Fibroblast of lung (primary cell): ENCODE results near the gene KIF26B. TPM values are rescaled to one million over a fixed set of nuclear protein-coding genes. Genes with fewer than 3 reads are reported as not detected.

Experiments
- DNase-seq, 2 donors: peaks; one replicate each; pipeline versions ENCODE4 v3.0.0 to v3.0.0-alpha.2; 2010; ENCODE audit warnings: low read depth in 2 of 2
- H2AFZ ChIP-seq: 2 replicates; pipeline ENCODE4 v1.5.1; 2012; ENCODE audit warnings: low read length, control low read depth, inconsistent platforms
- H3K27ac ChIP-seq: 2 replicates; pipeline ENCODE4 v1.5.1; 2011; ENCODE audit warnings: low read length, control low read depth; ENCODE audit not compliant: insufficient read depth
- H3K27me3 ChIP-seq: 2 replicates; pipeline ENCODE4 v1.5.1; 2011; ENCODE audit warnings: mild to moderate bottlenecking, low read length; ENCODE audit not compliant: control insufficient read depth, insufficient read depth
- H3K36me3 ChIP-seq: 2 replicates; pipeline ENCODE4 v1.5.1; 2011; ENCODE audit warnings: low read length; ENCODE audit not compliant: control insufficient read depth, insufficient read depth
- H3K4me1 ChIP-seq: 2 replicates; pipeline ENCODE4 v1.5.1; 2011; ENCODE audit warnings: low read length; ENCODE audit not compliant: control insufficient read depth, insufficient read depth; ENCODE audit errors: extremely low read depth
- H3K4me2 ChIP-seq: 2 replicates; pipeline ENCODE4 v1.5.1; 2011; ENCODE audit warnings: low read length, control low read depth; ENCODE audit not compliant: insufficient read depth; ENCODE audit errors: extremely low read depth
- H3K4me3 ChIP-seq, 4 experiments: fragments of 200-600 bp in 1 of 4; sonication (generic) in 1 of 4; replicated peaks in 1 of 4; 2 replicates each; pipeline ENCODE4 v1.5.1; 2011 to 2016; ENCODE audit warnings: low read length in 4 of 4, low read depth in 3 of 4, mild to moderate bottlenecking in 3 of 4, control low read depth in 2 of 4, inconsistent platforms in 1 of 4, mixed read lengths in 1 of 4; ENCODE audit not compliant: insufficient read depth in 1 of 4; ENCODE audit errors: control extremely low read depth in 1 of 4
- H3K79me2 ChIP-seq: 2 replicates; pipeline ENCODE4 v1.5.1; 2012; ENCODE audit warnings: mild to moderate bottlenecking, low read length, inconsistent platforms; ENCODE audit not compliant: control insufficient read depth, insufficient read depth
- H3K9ac ChIP-seq: 2 replicates; pipeline ENCODE4 v1.5.1; 2011; ENCODE audit warnings: mild to moderate bottlenecking, low read length, control low read depth; ENCODE audit not compliant: insufficient read depth
- H3K9me3 ChIP-seq: 2 replicates; pipeline ENCODE4 v1.5.1; 2012; ENCODE audit warnings: low read depth, low read length; ENCODE audit not compliant: control insufficient read depth, insufficient read depth
- H4K20me1 ChIP-seq: 2 replicates; pipeline ENCODE4 v1.5.1; 2011; ENCODE audit warnings: low read length; ENCODE audit not compliant: control insufficient read depth, insufficient read depth; ENCODE audit errors: extremely low read depth
- CTCF ChIP-seq, 2 donors: IDR thresholded peaks in 1 of 2; conservative IDR thresholded peaks in 1 of 2; 1 replicate in 1 of 2; 2 replicates in 1 of 2; pipeline ENCODE4 v1.5.1; 2011 to 2012; ENCODE audit warnings: low read length in 2 of 2, control low read depth in 1 of 2, inconsistent platforms in 1 of 2, low read depth in 1 of 2, mild to moderate bottlenecking in 1 of 2
- EZH2 ChIP-seq: IDR thresholded peaks from 2 replicates; pipeline ENCODE4 v1.5.1; 2012; ENCODE audit warnings: low read length, control low read depth, mild to moderate bottlenecking; ENCODE audit errors: missing control alignments
- polyA plus RNA-seq, 2 donors: library from polyadenylated mRNA; depleted of rRNA in 1 of 2; stranded (reverse) in 1 of 2; unstranded in 1 of 2; fragments of >200 nt; gene quantifications; 2 replicates each; pipeline ENCODE4 v1.2.1, GENCODE V29; 2011 to 2012; ENCODE audit warnings: missing spikeins in 1 of 2
- total RNA-seq: library from RNA; depleted of rRNA; stranded (reverse); fragments of >200 nt; gene quantifications from 2 replicates; pipeline ENCODE4 v1.2.1, GENCODE V29; 2014

KIF26B gene
- total and polyA plus RNA-seq, 2 donors (not counting 1 experiment from before 2014, with no cell fraction given) = 5.3 to 6.1 TPM

GRCh38 chr1:245459621-245460020, 304.8 kb downstream of the KIF26B start:
- H4K20me1 ChIP-seq = no peaks in the 10 kb centered on the region
- no peak overlapping the region for H2AFZ ChIP-seq
- no peak overlapping the region for H3K9ac ChIP-seq
- no peak overlapping the region for H3K4me2 ChIP-seq
- no peak for DNase-seq
- H3K27me3 ChIP-seq = no peaks in the 10 kb centered on the region
- H3K4me1 ChIP-seq = no peaks in the 10 kb centered on the region
- no peak overlapping the region for H3K27ac ChIP-seq
- TF ChIP-seq EZH2 = no peak
- no peak for TF ChIP-seq CTCF (conservative IDR thresholded peaks at IDR 0.05 in 1 of 2, IDR thresholded peaks at IDR 0.05 in 1 of 2; ENCODE audit: low read depth in 1 of 2, low read length in 2 of 2)
- no peaks in the 10 kb centered on the region for H3K9me3 ChIP-seq
- H3K4me3 ChIP-seq = no peak overlapping the region
- no peaks in the 10 kb centered on the region for H3K36me3 ChIP-seq
- no peaks in the 10 kb centered on the region for H3K79me2 ChIP-seq

- H3K9ac ChIP-seq = no peak overlapping the region
- DNase-seq = no peak
- no peaks in the 10 kb centered on the region for H3K9me3 ChIP-seq
- no peaks in the 10 kb centered on the region for H3K4me1 ChIP-seq
- no peaks in the 10 kb centered on the region for H4K20me1 ChIP-seq
- H3K4me3 ChIP-seq = no peak overlapping the region
- no peak for TF ChIP-seq CTCF (conservative IDR thresholded peaks at IDR 0.05 in 1 of 2, IDR thresholded peaks at IDR 0.05 in 1 of 2; ENCODE audit: low read depth in 1 of 2, low read length in 2 of 2)
- no peak for TF ChIP-seq EZH2
- H3K79me2 ChIP-seq = no peaks in the 10 kb centered on the region
- no peaks in the 10 kb centered on the region for H3K27me3 ChIP-seq
- no peak overlapping the region for H3K27ac ChIP-seq
- H3K4me2 ChIP-seq = no peak overlapping the region
- no peak overlapping the region for H2AFZ ChIP-seq
- H3K36me3 ChIP-seq = no peaks in the 10 kb centered on the region
These were observed 306.9 kb downstream of the KIF26B start for GRCh38 chr1:245461681-245462080.

GRCh38 chr1:245462161-245462560, 307.4 kb downstream of the KIF26B start:
- Histone ChIP-seq H4K20me1 (no peaks in the 10 kb centered on the region), H3K4me1 (no peaks in the 10 kb centered on the region), H3K79me2 (no peaks in the 10 kb centered on the region), H3K9me3 (no peaks in the 10 kb centered on the region), H3K36me3 (no peaks in the 10 kb centered on the region), H2AFZ (no peak overlapping the region), H3K27me3 (no peaks in the 10 kb centered on the region), H3K4me2 (no peak overlapping the region), H3K4me3 (no peak overlapping the region), H3K9ac (no peak overlapping the region), H3K27ac (no peak overlapping the region)
- TF ChIP-seq CTCF (conservative IDR thresholded peaks at IDR 0.05 in 1 of 2, IDR thresholded peaks at IDR 0.05 in 1 of 2; ENCODE audit: low read depth in 1 of 2, low read length in 2 of 2) (no peak), EZH2 (no peak)
- no peak for DNase-seq
